Parathyroid adenoma (tissue), 2 donors: ENCODE results near the gene RABL3.

Experiments used
- H2AFZ ChIP-seq: fragments of 300-600 bp; sonication (generic); one replicate; pipeline ENCODE4 v1.7.0; 2017; ENCODE audit warnings: antibody characterized with exemption, mild to moderate bottlenecking
- H3K27ac ChIP-seq: fragments of 300-600 bp; sonication (generic); one replicate; pipeline ENCODE4 v1.7.0; 2017
- H3K27me3 ChIP-seq: fragments of 300-600 bp; sonication (generic); one replicate; pipeline ENCODE4 v1.7.0; 2017; ENCODE audit warnings: low read length; ENCODE audit not compliant: control insufficient read depth, insufficient read depth
- H3K36me3 ChIP-seq: fragments of 300-600 bp; sonication (generic); one replicate; pipeline ENCODE4 v1.7.0; 2017; ENCODE audit warnings: low read length; ENCODE audit not compliant: control insufficient read depth, insufficient read depth
- H3K4me1 ChIP-seq: fragments of 300-600 bp; sonication (generic); one replicate; pipeline ENCODE4 v1.7.0; 2017; ENCODE audit warnings: control low read depth
- H3K4me2 ChIP-seq: fragments of 300-600 bp; sonication (generic); one replicate; pipeline ENCODE4 v1.7.0; 2017; ENCODE audit warnings: low read length
- H3K4me3 ChIP-seq: fragments of 300-600 bp; sonication (generic); one replicate; pipeline ENCODE4 v1.7.0; 2017; ENCODE audit warnings: low read depth, low read length
- H3K79me2 ChIP-seq: fragments of 300-600 bp; sonication (generic); one replicate; pipeline ENCODE4 v1.7.0; 2017; ENCODE audit warnings: control low read depth
- H3K9ac ChIP-seq: fragments of 300-600 bp; sonication (generic); one replicate; pipeline ENCODE4 v1.7.0; 2017; ENCODE audit warnings: mild to moderate bottlenecking
- H3K9me3 ChIP-seq: fragments of 300-600 bp; sonication (generic); one replicate; pipeline ENCODE4 v1.7.0; 2017; ENCODE audit warnings: low read length; ENCODE audit not compliant: control insufficient read depth
- TF ChIP-seq, protein P1 (sequence below): fragments of 300-600 bp; sonication (generic); IDR thresholded peaks from one replicate; pipeline ENCODE4 v1.7.0; 2017; ENCODE audit warnings: antibody characterized with exemption, mild to moderate bottlenecking
- donor health status: primary hyperparathyroidism.

RABL3 gene

GRCh38 chr3:120648290-120648689 is 94.0 kb downstream of the RABL3 start:
- Histone ChIP-seq H3K79me2 (no peaks in the 10 kb centered on the region), H3K4me2 (no peak overlapping the region), H3K27me3 (no peaks in the 10 kb centered on the region), H3K9ac (no peak overlapping the region), H3K4me3 (no peak overlapping the region), H3K4me1 (no peaks in the 10 kb centered on the region), H3K9me3 (no peaks in the 10 kb centered on the region), H2AFZ (no peak overlapping the region), H3K36me3 (no peaks in the 10 kb centered on the region), H3K27ac (no peak overlapping the region)
- TF ChIP-seq, protein P1, sequence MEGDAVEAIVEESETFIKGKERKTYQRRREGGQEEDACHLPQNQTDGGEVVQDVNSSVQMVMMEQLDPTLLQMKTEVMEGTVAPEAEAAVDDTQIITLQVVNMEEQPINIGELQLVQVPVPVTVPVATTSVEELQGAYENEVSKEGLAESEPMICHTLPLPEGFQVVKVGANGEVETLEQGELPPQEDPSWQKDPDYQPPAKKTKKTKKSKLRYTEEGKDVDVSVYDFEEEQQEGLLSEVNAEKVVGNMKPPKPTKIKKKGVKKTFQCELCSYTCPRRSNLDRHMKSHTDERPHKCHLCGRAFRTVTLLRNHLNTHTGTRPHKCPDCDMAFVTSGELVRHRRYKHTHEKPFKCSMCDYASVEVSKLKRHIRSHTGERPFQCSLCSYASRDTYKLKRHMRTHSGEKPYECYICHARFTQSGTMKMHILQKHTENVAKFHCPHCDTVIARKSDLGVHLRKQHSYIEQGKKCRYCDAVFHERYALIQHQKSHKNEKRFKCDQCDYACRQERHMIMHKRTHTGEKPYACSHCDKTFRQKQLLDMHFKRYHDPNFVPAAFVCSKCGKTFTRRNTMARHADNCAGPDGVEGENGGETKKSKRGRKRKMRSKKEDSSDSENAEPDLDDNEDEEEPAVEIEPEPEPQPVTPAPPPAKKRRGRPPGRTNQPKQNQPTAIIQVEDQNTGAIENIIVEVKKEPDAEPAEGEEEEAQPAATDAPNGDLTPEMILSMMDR: no peak

DNA sequence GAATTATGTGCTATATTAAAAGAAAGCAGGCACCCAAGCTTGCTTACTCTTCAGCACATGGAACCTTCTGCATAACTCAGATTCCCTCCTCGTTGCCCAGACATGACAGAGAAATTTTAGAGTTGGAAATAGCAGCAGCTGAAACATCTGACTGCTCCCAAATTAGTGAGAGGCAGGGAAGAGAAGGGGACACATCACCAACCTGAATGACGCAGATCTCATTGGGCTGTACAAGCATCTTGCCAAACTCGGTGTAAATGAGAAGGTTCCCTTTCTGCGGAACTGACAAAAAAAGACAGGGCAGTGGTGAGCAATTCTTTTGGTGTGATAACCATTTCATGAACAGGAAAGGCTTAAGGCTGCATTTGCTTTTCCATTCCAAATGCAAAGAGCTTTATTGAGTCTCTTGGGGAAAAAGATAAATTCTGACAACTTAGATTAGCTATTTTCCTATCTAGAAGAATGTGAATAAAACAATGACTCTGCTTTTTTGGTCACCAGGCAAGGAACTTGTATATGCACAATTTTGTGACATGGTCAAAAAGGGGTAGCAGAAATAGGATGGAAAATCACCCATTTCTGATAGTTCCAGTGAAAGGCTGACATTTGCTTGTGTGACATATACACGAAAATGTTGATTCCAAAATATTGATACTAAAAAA is 95.4 kb downstream of the RABL3 start:
- Histone ChIP-seq H3K4me1 (no peaks in the 10 kb centered on the region), H3K4me2 (no peak overlapping the region), H2AFZ (no peak overlapping the region), H3K9ac (no peak overlapping the region), H3K36me3 (no peaks in the 10 kb centered on the region), H3K9me3 (no peaks in the 10 kb centered on the region), H3K27me3 (no peaks in the 10 kb centered on the region), H3K4me3 (no peak overlapping the region), H3K79me2 (no peaks in the 10 kb centered on the region), H3K27ac (no peak overlapping the region)
- TF ChIP-seq, protein P1: no peak

DNA sequence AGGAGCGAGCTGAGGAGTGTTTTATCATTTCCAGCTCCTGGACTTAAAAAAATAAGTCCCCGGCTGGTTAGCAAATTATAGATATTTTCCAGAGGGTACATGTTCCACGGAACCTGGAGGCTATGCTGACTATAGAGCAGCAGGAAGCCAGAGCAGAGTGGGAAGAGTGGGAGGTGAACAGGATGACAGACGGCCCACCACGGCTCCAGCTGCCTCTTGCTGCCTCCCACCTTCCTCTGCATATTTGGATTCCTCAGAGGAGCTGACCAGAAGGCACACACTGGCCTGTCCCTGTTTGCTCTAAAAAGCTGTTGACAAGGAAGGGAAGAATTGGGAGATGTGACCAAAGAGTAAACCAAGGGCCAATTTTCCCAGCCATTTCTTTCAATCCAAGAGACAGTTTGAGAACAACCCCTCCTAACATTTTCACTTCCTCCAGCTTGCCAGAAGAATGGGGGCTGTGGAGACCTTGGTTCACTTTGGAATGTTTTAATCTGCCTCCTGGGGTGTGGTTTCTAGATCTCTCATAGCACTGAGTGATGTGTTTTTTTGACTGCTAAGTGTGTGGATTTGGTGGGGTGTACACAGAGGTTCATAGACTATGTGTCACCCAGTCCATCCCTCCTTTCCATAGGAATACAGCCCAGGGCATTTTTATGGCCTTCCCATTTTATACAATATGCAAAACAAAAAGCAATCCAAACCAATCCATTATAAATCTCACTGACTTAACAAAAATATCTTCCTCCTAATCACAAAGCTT is 97.1 kb downstream of the RABL3 start:
- Histone ChIP-seq H3K36me3 (no peaks in the 10 kb centered on the region), H3K9ac (no peak overlapping the region), H3K9me3 (no peaks in the 10 kb centered on the region), H3K4me2 (no peak overlapping the region), H2AFZ (no peak overlapping the region), H3K27me3 (no peaks in the 10 kb centered on the region), H3K79me2 (no peaks in the 10 kb centered on the region), H3K4me1 (no peaks in the 10 kb centered on the region), H3K4me3 (no peak overlapping the region), H3K27ac (no peak overlapping the region)
- TF ChIP-seq, protein P1: no peak

- Histone ChIP-seq H3K79me2 (no peaks in the 10 kb centered on the region), H3K36me3 (no peaks in the 10 kb centered on the region), H3K27me3 (no peaks in the 10 kb centered on the region), H3K4me3 (no peak overlapping the region), H3K9me3 (no peaks in the 10 kb centered on the region), H3K9ac (no peak overlapping the region), H2AFZ (no peak overlapping the region), H3K27ac (no peak overlapping the region), H3K4me1 (no peaks in the 10 kb centered on the region), H3K4me2 (no peak overlapping the region)
- TF ChIP-seq, protein P1: no peak
These were observed 99.9 kb downstream of the RABL3 start for GRCh38 chr3:120642368-120642948.
